Mammary epithelial cell (primary cell): ENCODE results near the gene TMCC2.

Source experiments
- EZH2 ChIP-seq: IDR thresholded peaks from 2 replicates; pipeline ENCODE4 v1.6.1; 2012; ENCODE audit warnings: low read length, inconsistent platforms, borderline replicate concordance
- TF ChIP-seq, protein P1 (sequence below), 2 donors: IDR thresholded peaks in 1 of 2; conservative IDR thresholded peaks in 1 of 2; 2 replicates each; pipeline ENCODE4 v1.5.1; 2011 to 2012; ENCODE audit warnings: inconsistent platforms in 2 of 2, low read length in 2 of 2, mild to moderate bottlenecking in 2 of 2, control low read depth in 1 of 2, low read depth in 1 of 2; ENCODE audit not compliant: insufficient read depth in 1 of 2; ENCODE audit errors: extremely low read depth in 1 of 2

- TF ChIP-seq, protein P1, sequence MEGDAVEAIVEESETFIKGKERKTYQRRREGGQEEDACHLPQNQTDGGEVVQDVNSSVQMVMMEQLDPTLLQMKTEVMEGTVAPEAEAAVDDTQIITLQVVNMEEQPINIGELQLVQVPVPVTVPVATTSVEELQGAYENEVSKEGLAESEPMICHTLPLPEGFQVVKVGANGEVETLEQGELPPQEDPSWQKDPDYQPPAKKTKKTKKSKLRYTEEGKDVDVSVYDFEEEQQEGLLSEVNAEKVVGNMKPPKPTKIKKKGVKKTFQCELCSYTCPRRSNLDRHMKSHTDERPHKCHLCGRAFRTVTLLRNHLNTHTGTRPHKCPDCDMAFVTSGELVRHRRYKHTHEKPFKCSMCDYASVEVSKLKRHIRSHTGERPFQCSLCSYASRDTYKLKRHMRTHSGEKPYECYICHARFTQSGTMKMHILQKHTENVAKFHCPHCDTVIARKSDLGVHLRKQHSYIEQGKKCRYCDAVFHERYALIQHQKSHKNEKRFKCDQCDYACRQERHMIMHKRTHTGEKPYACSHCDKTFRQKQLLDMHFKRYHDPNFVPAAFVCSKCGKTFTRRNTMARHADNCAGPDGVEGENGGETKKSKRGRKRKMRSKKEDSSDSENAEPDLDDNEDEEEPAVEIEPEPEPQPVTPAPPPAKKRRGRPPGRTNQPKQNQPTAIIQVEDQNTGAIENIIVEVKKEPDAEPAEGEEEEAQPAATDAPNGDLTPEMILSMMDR (conservative IDR thresholded peaks at IDR 0.05 in 1 of 2, IDR thresholded peaks at IDR 0.05 in 1 of 2; ENCODE audit: extremely low read depth in 1 of 2, insufficient read depth in 1 of 2, low read depth in 1 of 2, low read length in 2 of 2): no peak
- no peak for TF ChIP-seq EZH2
These were observed 23.0 kb downstream of the TMCC2 start for GRCh38 chr1:205250699-205251098.
